Neuronal stem cell (in vitro differentiated cells): Measurements from ENCODE around the gene IFITM5.

Source experiments
- DNase-seq: peaks from one replicate; pipeline ENCODE4 v3.0.0-alpha.2; 2013; ENCODE audit warnings: low spot score
- H2AFZ ChIP-seq: one replicate; pipeline ENCODE4 v1.6.1; 2013; ENCODE audit warnings: mild to moderate bottlenecking, low read length, inconsistent platforms
- H2AK5ac ChIP-seq: 2 replicates; pipeline ENCODE4 v1.6.1; 2013; ENCODE audit warnings: low read depth, mild to moderate bottlenecking, inconsistent platforms, low read length, moderate library complexity, mixed read lengths
- H2BK120ac ChIP-seq: 2 replicates; pipeline ENCODE4 v1.6.1; 2013; ENCODE audit warnings: low read depth, mild to moderate bottlenecking, inconsistent platforms, low read length, moderate library complexity, mixed read lengths
- H2BK12ac ChIP-seq: one replicate; pipeline ENCODE4 v1.6.1; 2013; ENCODE audit warnings: low read length, inconsistent platforms
- H2BK15ac ChIP-seq: 2 replicates; pipeline ENCODE4 v1.6.1; 2013; ENCODE audit warnings: mild to moderate bottlenecking, low read length, inconsistent platforms, mixed read lengths
- H2BK5ac ChIP-seq: one replicate; pipeline ENCODE4 v1.6.1; 2013; ENCODE audit warnings: inconsistent platforms, mild to moderate bottlenecking, low read length, moderate library complexity
- H3K14ac ChIP-seq: one replicate; pipeline ENCODE4 v1.6.1; 2013; ENCODE audit warnings: low read length, inconsistent platforms
- H3K18ac ChIP-seq: 2 replicates; pipeline ENCODE4 v1.6.1; 2013; ENCODE audit warnings: low read length, inconsistent platforms
- H3K23ac ChIP-seq: 2 replicates; pipeline ENCODE4 v1.6.1; 2013; ENCODE audit warnings: low read depth, mild to moderate bottlenecking, mixed read lengths, low read length, inconsistent platforms; ENCODE audit not compliant: poor library complexity
- H3K27ac ChIP-seq: replicated peaks from 3 replicates; pipeline ENCODE4 v1.5.1; 2013; ENCODE audit warnings: low read length, inconsistent platforms
- H3K27me3 ChIP-seq, 3 experiments: 2 replicates each; pipeline ENCODE4 v1.6.1; 2013; ENCODE audit warnings: low read length in 3 of 3, mild to moderate bottlenecking in 2 of 3, inconsistent platforms in 1 of 3, low read depth in 1 of 3, mixed read lengths in 1 of 3, moderate library complexity in 1 of 3; ENCODE audit not compliant: control insufficient read depth in 3 of 3, insufficient read depth in 3 of 3
- H3K36me3 ChIP-seq, 2 donors: replicated peaks in 1 of 2; 2 replicates each; pipeline ENCODE4 v1.6.1; 2013; ENCODE audit warnings: low read length in 2 of 2; ENCODE audit not compliant: control insufficient read depth in 2 of 2, insufficient read depth in 2 of 2
- H3K4ac ChIP-seq: 2 replicates; pipeline ENCODE4 v1.6.1; 2013; ENCODE audit warnings: inconsistent platforms, mild to moderate bottlenecking, low read length, moderate library complexity
- H3K4me1 ChIP-seq, 2 donors: 1 replicate in 1 of 2; 2 replicates in 1 of 2; pipeline ENCODE4 v1.6.1; 2013; ENCODE audit warnings: low read length in 2 of 2, low read depth in 1 of 2; ENCODE audit not compliant: control insufficient read depth in 2 of 2, insufficient read depth in 1 of 2
- H3K4me2 ChIP-seq: one replicate; pipeline ENCODE4 v1.6.1; 2013; ENCODE audit warnings: mild to moderate bottlenecking, low read length, inconsistent platforms; ENCODE audit not compliant: insufficient read depth, poor library complexity, severe bottlenecking
- H3K4me3 ChIP-seq, 2 donors: 2 replicates each; pipeline ENCODE4 v1.5.1; 2013; ENCODE audit warnings: low read length in 2 of 2, mild to moderate bottlenecking in 2 of 2, inconsistent platforms in 1 of 2, moderate library complexity in 1 of 2
- H3K79me1 ChIP-seq: one replicate; pipeline ENCODE4 v1.6.1; 2013; ENCODE audit warnings: low read depth, mild to moderate bottlenecking, inconsistent platforms, low read length, moderate library complexity
- H3K9ac ChIP-seq: one replicate; pipeline ENCODE4 v1.6.1; 2013; ENCODE audit warnings: mild to moderate bottlenecking, low read depth, low read length, inconsistent platforms; ENCODE audit not compliant: poor library complexity
- H3K9me3 ChIP-seq, 2 donors: replicated peaks in 1 of 2; 2 replicates each; pipeline versions ENCODE3 to v1.6.1; 2013; ENCODE audit warnings: low read length in 2 of 2, mild to moderate bottlenecking in 2 of 2, inconsistent platforms in 1 of 2, low read depth in 1 of 2, mixed read lengths in 1 of 2, moderate library complexity in 1 of 2; ENCODE audit not compliant: control insufficient read depth in 2 of 2, insufficient read depth in 1 of 2
- H4K8ac ChIP-seq: one replicate; pipeline ENCODE4 v1.6.1; 2013; ENCODE audit warnings: low read depth, mild to moderate bottlenecking, inconsistent platforms, low read length, moderate library complexity
- H4K91ac ChIP-seq: one replicate; pipeline ENCODE4 v1.6.1; 2013; ENCODE audit warnings: low read length, low read depth, mild to moderate bottlenecking, inconsistent platforms; ENCODE audit not compliant: poor library complexity
- WGBS, 2 donors: extraction: QIAGEN DNeasy Blood & Tissue Kit; methylation state at CpG; one replicate each; pipeline ENCODE4 v1.1.7; 2013; ENCODE audit warnings: missing lambda C conversion rate in 2 of 2, mixed read lengths in 1 of 2; ENCODE audit not compliant: insufficient read length in 2 of 2, insufficient replicate concordance in 1 of 2; ENCODE audit errors: extremely low coverage in 2 of 2; 5-methylcytosine and 5-hydroxymethylcytosine counted together

Gene IFITM5

DNA sequence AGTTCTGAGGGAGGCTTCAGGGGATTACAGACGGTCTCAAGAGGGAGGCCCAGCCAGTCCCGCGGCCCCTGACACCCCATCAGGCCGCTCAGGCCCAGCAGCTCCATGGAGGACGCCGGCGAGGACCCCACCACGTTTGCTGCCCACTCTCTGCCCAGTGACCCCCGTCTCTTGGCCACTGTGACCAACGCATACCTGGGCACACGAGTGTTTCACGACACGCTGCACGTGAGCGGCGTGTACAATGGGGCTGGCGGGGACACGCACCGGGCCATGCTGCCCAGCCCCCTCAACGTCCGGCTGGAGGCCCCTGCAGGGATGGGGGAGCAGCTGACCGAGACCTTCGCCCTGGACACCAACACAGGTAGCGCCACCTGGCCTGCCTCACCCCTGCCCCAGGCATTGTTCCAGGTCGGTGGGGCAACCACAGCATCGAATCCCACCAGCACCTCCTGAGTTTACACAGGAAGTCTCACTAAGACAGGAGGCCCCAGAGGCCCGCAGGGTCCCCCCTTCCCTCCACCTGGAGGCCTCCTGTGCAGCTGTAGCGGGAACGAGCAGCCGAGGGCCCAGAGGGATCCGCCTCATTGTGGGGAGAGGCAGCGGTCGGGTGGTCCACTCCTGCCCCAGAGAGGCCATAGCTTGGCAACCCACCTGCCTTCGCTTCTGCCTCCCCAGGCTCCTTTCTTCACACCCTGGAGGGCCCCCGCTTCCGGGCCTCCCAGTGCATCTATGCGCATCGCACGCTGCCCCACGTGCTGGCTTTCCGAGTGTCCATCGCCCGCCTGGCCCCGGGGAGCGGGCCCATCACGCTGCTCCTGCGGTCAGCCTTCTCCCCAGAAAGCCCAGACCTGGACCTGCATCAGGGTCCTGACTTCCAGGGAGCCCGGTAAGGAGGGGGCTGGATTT lies 9.4 kb downstream of the IFITM5 start:
- Histone ChIP-seq H3K4me2 (peak overlapping the region; percentile 60), H3K14ac (peak overlapping the region; percentile 94), H3K9ac (peak overlapping the region; percentile 72), H2BK120ac (peak overlapping the region; percentile 67), H2BK15ac (peak overlapping the region; percentile 92), H3K23ac (peak overlapping the region; percentile 96), H3K36me3 (peaks cover 23 to 30% of the 10 kb centered on the region in 2 donors), H3K27ac (no peak overlapping the region), H3K4ac (peak overlapping the region; percentile 98), H3K9me3 (no peaks in the 10 kb centered on the region), H4K91ac (no peak overlapping the region), H2BK12ac (peak overlapping the region; percentile 95), H3K18ac (peak overlapping the region; percentile 93), H2AFZ (no peak overlapping the region), H4K8ac (no peak overlapping the region), H3K4me3 (peak overlapping the region; percentile 2 to 44), H3K27me3 (peaks cover 0 to 14% (median 0%) of the 10 kb centered on the region in 3 experiments), H2AK5ac (peak overlapping the region; percentile 99), H2BK5ac (peak overlapping the region; percentile 42), H3K79me1 (peaks cover 7% of the 10 kb centered on the region), H3K4me1 (peaks cover 15 to 16% of the 10 kb centered on the region in 2 donors)
- no CpG with 5 or more reads among the region's 48 CpGs for WGBS, 2 donors
- DNase-seq: no peak

DNA sequence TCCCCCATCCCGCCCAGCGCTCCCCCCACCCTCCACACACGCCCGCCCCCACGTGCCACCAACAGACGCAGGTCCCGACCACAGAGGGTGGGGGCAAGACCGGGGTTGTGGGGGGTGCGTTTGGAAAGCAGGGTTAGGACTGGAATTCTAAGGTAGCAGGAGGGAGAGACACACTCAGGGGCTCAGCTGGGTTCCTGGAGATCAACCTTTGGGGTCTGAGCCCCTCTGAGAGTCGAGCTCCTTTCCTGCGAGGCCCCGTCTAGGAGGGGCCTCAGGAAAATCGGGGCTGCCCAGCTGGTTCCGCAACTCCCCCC lies 10.0 kb downstream of the IFITM5 start:
- Histone ChIP-seq H3K9ac (no peak overlapping the region), H3K4me1 (peaks cover 15 to 18% of the 10 kb centered on the region in 2 donors), H3K27ac (no peak overlapping the region), H3K18ac (peak overlapping the region; percentile 93), H3K4me3 (peak overlapping the region; percentile 44 to 53), H2AK5ac (peak overlapping the region; percentile 99), H4K8ac (no peak overlapping the region), H2BK5ac (peak overlapping the region; percentile 42), H2BK15ac (peak overlapping the region; percentile 92), H3K27me3 (peaks cover 0 to 14% (median 0%) of the 10 kb centered on the region in 3 experiments), H3K79me1 (peaks cover 7% of the 10 kb centered on the region), H4K91ac (no peak overlapping the region), H3K14ac (no peak overlapping the region), H3K4me2 (peak overlapping the region; percentile 60), H3K4ac (no peak overlapping the region), H2BK120ac (peak overlapping the region; percentile 67), H3K36me3 (peaks cover 19 to 27% of the 10 kb centered on the region in 2 donors), H3K23ac (no peak overlapping the region), H2AFZ (no peak overlapping the region), H3K9me3 (no peaks in the 10 kb centered on the region), H2BK12ac (no peak overlapping the region)
- DNase-seq: no peak
- no CpG with 5 or more reads among the region's 14 CpGs for WGBS, 2 donors

GRCh38 chr11:288478-289397 lies 10.6 kb downstream of the IFITM5 start, which contains the start of gene PGGHG:
Gene PGGHG (plus strand): TSS chr11:289126. CDS start chr11:289817, 691 bp downstream.
- Histone ChIP-seq H4K8ac (peak within 1 kb of the TSS; percentile 93), H3K79me1 (peaks cover 7% of the 10 kb centered on the region), H2BK5ac (peak within 1 kb of the TSS; percentile 42), H2AK5ac (peak within 1 kb of the TSS; percentile 100), H3K9me3 (no peaks in the 10 kb centered on the region), H3K27ac (no peak within 1 kb of the TSS), H4K91ac (peak within 1 kb of the TSS; percentile 39), H3K4me2 (peak within 1 kb of the TSS; percentile 93), H2BK120ac (peak within 1 kb of the TSS; percentile 67), H2BK12ac (peak within 1 kb of the TSS; percentile 95), H3K36me3 (peaks cover 17 to 21% of the 10 kb centered on the region in 2 donors), H3K4me1 (peaks cover 18 to 24% of the 10 kb centered on the region in 2 donors), H3K4me3 (peak within 1 kb of the TSS; percentile 54 to 80), H3K4ac (peak within 1 kb of the TSS; percentile 98), H3K14ac (peak within 1 kb of the TSS; percentile 94), H2AFZ (peak within 1 kb of the TSS; percentile 90), H2BK15ac (peak within 1 kb of the TSS; percentile 92), H3K18ac (peak within 1 kb of the TSS; percentile 94), H3K9ac (peak within 1 kb of the TSS; percentile 80), H3K23ac (peak within 1 kb of the TSS; percentile 96), H3K27me3 (peaks cover 0 to 14% (median 0%) of the 10 kb centered on the region in 3 experiments)
- DNase-seq: no peak
- no CpG with 5 or more reads among the region's 112 CpGs for WGBS, 2 donors
